Right atrium auricular region (tissue), 2 donors: Measurements from ENCODE around the gene PROCR. TPM values are rescaled to one million over a fixed set of nuclear protein-coding genes. Genes with fewer than 3 reads are reported as not detected.
"Not testable (repeated sequence)": the region's sequence is repeated elsewhere in the genome, so short reads cannot be mapped to it uniquely, and the experiment has no call there.

ENCODE experiments used
- DNase-seq: peaks from one replicate; pipeline ENCODE4 v3.0.0-alpha.2; 2019; ENCODE audit warnings: low spot score
- H3K27ac ChIP-seq, 2 donors: fragments of 200-600 bp; sonication (generic); 1 replicate in 1 of 2; 2 replicates in 1 of 2; pipeline ENCODE4 v1.5.1; 2016 to 2019
- H3K27me3 ChIP-seq, 2 donors: fragments of 200-600 bp; sonication (generic); one replicate each; pipeline versions ENCODE4 v1.5.1 to v1.6.0; 2017 to 2019
- H3K36me3 ChIP-seq: fragments of 200-600 bp; sonication (generic); one replicate; pipeline ENCODE4 v1.5.1; 2016
- H3K4me1 ChIP-seq, 2 donors: fragments of 200-600 bp; sonication (generic); one replicate each; pipeline versions ENCODE4 v1.5.1 to v1.6.0; 2017 to 2019
- H3K4me3 ChIP-seq, 2 donors: fragments of 200-600 bp; sonication (generic); 1 replicate in 1 of 2; 2 replicates in 1 of 2; pipeline ENCODE4 v1.5.1; 2017 to 2019; ENCODE audit warnings: mild to moderate bottlenecking in 1 of 2, moderate library complexity in 1 of 2
- H3K9me3 ChIP-seq, 2 donors: fragments of 200-600 bp; sonication (generic); one replicate each; pipeline ENCODE4 v1.5.1; 2019
- CTCF ChIP-seq, 2 donors: fragments of 200-600 bp; sonication (generic); IDR thresholded peaks; one replicate each; pipeline ENCODE4 v1.5.1; 2019; ENCODE audit warnings: antibody characterized with exemption in 2 of 2
- total RNA-seq, 2 donors: library from RNA; depleted of rRNA; stranded (reverse); fragments of >200 nt; gene quantifications; one replicate each; pipeline ENCODE4 v1.1.0, GENCODE V29; 2016

Gene PROCR
- total RNA-seq, 2 donors from 2014 or later, result 37.7 to 51.0 TPM

- Histone ChIP-seq H3K9me3 (no peaks in the 10 kb centered on the region), H3K36me3 (no peaks in the 10 kb centered on the region), H3K4me1 (no peaks in the 10 kb centered on the region), H3K4me3 (no peak overlapping the region), H3K27me3 (no peaks in the 10 kb centered on the region), H3K27ac (no peak overlapping the region)
- DNase-seq, result no peak
- no peak for TF ChIP-seq CTCF (IDR thresholded peaks at IDR 0.05)
These were observed 15.9 kb upstream of the PROCR start for GRCh38 chr20:35155936-35156335.

- H3K9me3 ChIP-seq, result no peaks in the 10 kb centered on the region
- no peak for DNase-seq
- no peaks in the 10 kb centered on the region for H3K27me3 ChIP-seq
- no peak for TF ChIP-seq CTCF (IDR thresholded peaks at IDR 0.05)
- H3K4me3 ChIP-seq, result no peak overlapping the region
- H3K4me1 ChIP-seq, result no peaks in the 10 kb centered on the region
- H3K36me3 ChIP-seq, result no peaks in the 10 kb centered on the region
- H3K27ac ChIP-seq, result no peak overlapping the region
These were observed 14.9 kb upstream of the PROCR start for GRCh38 chr20:35156978-35157377.

GRCh38 chr20:35160341-35160740 lies 11.5 kb upstream of the PROCR start:
- H3K4me1 ChIP-seq, H3K9me3 ChIP-seq, H3K27me3 ChIP-seq, H3K27ac ChIP-seq, DNase-seq, H3K4me3 ChIP-seq, H3K36me3 ChIP-seq: not testable (repeated sequence)

GRCh38 chr20:35164531-35164930 lies 7.3 kb upstream of the PROCR start:
- DNase-seq, H3K9me3 ChIP-seq, H3K27me3 ChIP-seq, H3K27ac ChIP-seq, H3K36me3 ChIP-seq, H3K4me3 ChIP-seq: not testable (repeated sequence)
- peaks cover 0 to 10% of the 10 kb centered on the region in 2 donors for H3K4me1 ChIP-seq

- Histone ChIP-seq H3K27me3 (no peaks in the 10 kb centered on the region), H3K4me3 (no peak overlapping the region), H3K4me1 (peaks cover 0 to 10% of the 10 kb centered on the region in 2 donors), H3K36me3 (no peaks in the 10 kb centered on the region), H3K27ac (peak overlapping the region in 1 of 2 donors; percentile 29), H3K9me3 (no peaks in the 10 kb centered on the region)
- DNase-seq, result no peak
- TF ChIP-seq CTCF (IDR thresholded peaks at IDR 0.05), result no peak
These were observed 6.4 kb upstream of the PROCR start for GRCh38 chr20:35165221-35166185.

- Histone ChIP-seq H3K27me3 (no peaks in the 10 kb centered on the region), H3K4me3 (no peak overlapping the region), H3K4me1 (peaks cover 0 to 10% of the 10 kb centered on the region in 2 donors), H3K27ac (peak overlapping the region in 1 of 2 donors; percentile 29), H3K36me3 (no peaks in the 10 kb centered on the region), H3K9me3 (no peaks in the 10 kb centered on the region)
- TF ChIP-seq CTCF (IDR thresholded peaks at IDR 0.05), result no peak
- peak; percentile 60 for DNase-seq
These were observed 5.5 kb upstream of the PROCR start for GRCh38 chr20:35166242-35166830.
